GM23338 (cell line): ENCODE measurements around the gene FGF9. TPM values are rescaled to one million over a fixed set of nuclear protein-coding genes. Genes with fewer than 3 reads are reported as not detected.

Source experiments
- ATAC-seq: fragments of 200-7000 bp; cut with Tn5 transposase; 3 replicates; pipeline ENCODE4 v1.9.1; 2020
- DNase-seq: peaks from one replicate; pipeline ENCODE4 v3.0.0-alpha.2; 2015; ENCODE audit warnings: low spot score
- H2AFZ ChIP-seq: fragments of 200-600 bp; sonication (generic); 2 replicates; pipeline ENCODE4 v1.8.0; 2016; ENCODE audit warnings: antibody characterized with exemption, mild to moderate bottlenecking, moderate library complexity
- H3F3A ChIP-seq: fragments of 200-600 bp; sonication (generic); replicated peaks from 2 replicates; pipeline ENCODE4 v1.8.0; 2017; ENCODE audit warnings: antibody characterized with exemption, mixed run types, low read depth
- H3K27ac ChIP-seq: fragments of 200-600 bp; sonication (generic); 2 replicates; pipeline ENCODE4 v1.6.1; 2016; ENCODE audit warnings: low read depth
- H3K27me3 ChIP-seq: fragments of 200-600 bp; sonication (generic); 2 replicates; pipeline ENCODE4 v1.8.0; 2016; ENCODE audit warnings: mild to moderate bottlenecking, mixed run types, moderate library complexity; ENCODE audit not compliant: insufficient read depth
- H3K36me3 ChIP-seq: fragments of 200-600 bp; sonication (generic); 2 replicates; pipeline ENCODE4 v1.8.0; 2016; ENCODE audit warnings: mild to moderate bottlenecking; ENCODE audit not compliant: insufficient read depth
- H3K4me1 ChIP-seq: fragments of 200-600 bp; sonication (generic); 2 replicates; pipeline ENCODE4 v1.8.0; 2016; ENCODE audit warnings: mild to moderate bottlenecking, moderate library complexity; ENCODE audit not compliant: insufficient read depth
- H3K4me2 ChIP-seq: fragments of 200-600 bp; sonication (generic); 2 replicates; pipeline ENCODE4 v1.7.1; 2017; ENCODE audit warnings: mixed run types
- H3K4me3 ChIP-seq: fragments of 200-600 bp; sonication (generic); 2 replicates; pipeline ENCODE4 v1.6.1; 2016; ENCODE audit warnings: mixed run types
- H3K79me2 ChIP-seq: fragments of 200-600 bp; sonication (generic); replicated peaks from 2 replicates; pipeline ENCODE4 v1.8.0; 2017; ENCODE audit warnings: mild to moderate bottlenecking; ENCODE audit not compliant: insufficient read depth
- H3K9me2 ChIP-seq: fragments of 200-600 bp; sonication (generic); 2 replicates; pipeline ENCODE4 v1.8.0; 2017; ENCODE audit not compliant: insufficient read depth
- H4K20me1 ChIP-seq: fragments of 200-600 bp; sonication (generic); replicated peaks from 2 replicates; pipeline ENCODE4 v1.8.0; 2017; ENCODE audit warnings: mild to moderate bottlenecking; ENCODE audit not compliant: insufficient read depth
- H3K27ac Mint-ChIP-seq: 2 replicates; pipeline ENCODE4 v1.8.0; 2020; ENCODE audit warnings: inconsistent platforms, mild to moderate bottlenecking, moderate library complexity, mixed read lengths
- H3K27me3 Mint-ChIP-seq: 3 replicates; pipeline ENCODE4 v1.8.0; 2022; ENCODE audit warnings: low read depth, mild to moderate bottlenecking, moderate library complexity, mixed read lengths, inconsistent platforms; ENCODE audit not compliant: insufficient read depth, poor library complexity
- H3K36me3 Mint-ChIP-seq: 3 replicates; pipeline ENCODE4 v1.8.0; 2021; ENCODE audit warnings: low read depth, mild to moderate bottlenecking, inconsistent platforms, moderate library complexity, mixed read lengths
- H3K4me1 Mint-ChIP-seq: 3 replicates; pipeline ENCODE4 v1.8.0; 2020; ENCODE audit warnings: mild to moderate bottlenecking, inconsistent platforms, mixed read lengths
- H3K4me3 Mint-ChIP-seq: 3 replicates; pipeline ENCODE4 v1.8.0; 2021; ENCODE audit warnings: moderate library complexity, mild to moderate bottlenecking, inconsistent platforms, mixed read lengths
- H3K9me3 Mint-ChIP-seq: 3 replicates; pipeline ENCODE4 v1.8.0; 2020; ENCODE audit warnings: moderate library complexity, mild to moderate bottlenecking, inconsistent platforms, mixed read lengths
- CREB1 ChIP-seq: fragments of 250-450 bp; sonication (Bioruptor Pico); IDR thresholded peaks from 2 replicates; pipeline ENCODE4 v1.5.0; 2020; ENCODE audit warnings: low read depth, mild to moderate bottlenecking, moderate library complexity
- CTCF ChIP-seq, 2 experiments: fragments of 200-600 bp in 1 of 2; sonication (generic) in 1 of 2; conservative IDR thresholded peaks; 2 replicates each; pipeline versions ENCODE4 v1.5.1 to v1.6.1; 2016 to 2017; ENCODE audit warnings: antibody characterized with exemption in 2 of 2, low read depth in 2 of 2, mild to moderate bottlenecking in 2 of 2, moderate library complexity in 1 of 2
- ETS1 ChIP-seq: IDR thresholded peaks from 2 replicates; pipeline ENCODE4 v1.6.1; 2016; ENCODE audit warnings: antibody characterized with exemption
- EZH2 ChIP-seq: fragments of 200-600 bp; sonication (generic); IDR thresholded peaks from one replicate; pipeline ENCODE4 v1.8.0; 2017; ENCODE audit warnings: antibody characterized with exemption, mild to moderate bottlenecking, low read depth; ENCODE audit not compliant: unreplicated experiment
- EZH2phosphoT487 ChIP-seq: fragments of 200-600 bp; sonication (generic); IDR thresholded peaks from one replicate; pipeline ENCODE4 v1.8.1; 2018; ENCODE audit warnings: antibody characterized with exemption; ENCODE audit not compliant: unreplicated experiment
- JUNB ChIP-seq: IDR thresholded peaks from one replicate; pipeline ENCODE4 v1.6.1; 2016; ENCODE audit warnings: antibody characterized with exemption; ENCODE audit not compliant: unreplicated experiment
- NANOG ChIP-seq: IDR thresholded peaks from 2 replicates; pipeline ENCODE4 v1.6.1; 2016; ENCODE audit warnings: antibody characterized with exemption, borderline replicate concordance
- POLR2AphosphoS5 ChIP-seq: IDR thresholded peaks from 2 replicates; pipeline ENCODE4 v1.6.1; 2016; ENCODE audit warnings: antibody characterized with exemption, low read depth
- REST ChIP-seq: IDR thresholded peaks from one replicate; pipeline ENCODE4 v1.6.1; 2018; ENCODE audit warnings: antibody characterized with exemption; ENCODE audit not compliant: unreplicated experiment
- STAT1 ChIP-seq: IDR thresholded peaks from one replicate; pipeline ENCODE4 v1.6.1; 2016; ENCODE audit warnings: antibody characterized with exemption; ENCODE audit not compliant: unreplicated experiment
- ZNF114 ChIP-seq: fragments of 250-450 bp; sonication (Bioruptor Pico); IDR thresholded peaks from 2 replicates; pipeline ENCODE4 v1.5.0; 2020; ENCODE audit warnings: mild to moderate bottlenecking, moderate library complexity
- ZNF331 ChIP-seq: fragments of 250-450 bp; sonication (Bioruptor Pico); IDR thresholded peaks from 2 replicates; pipeline ENCODE4 v1.5.0; 2020; ENCODE audit warnings: low read depth, mild to moderate bottlenecking, moderate library complexity
- polyA plus RNA-seq: library from polyadenylated mRNA; unstranded; fragments of >200 nt; fragmentation: Nextera tagmentation; extraction: Ambion mirVana; gene quantifications from 2 replicates; pipeline ENCODE4 v1.2.1, GENCODE V29; 2016
- total RNA-seq: library from RNA; depleted of rRNA; stranded (reverse); fragments of >200 nt; shearing (Covaris generic); gene quantifications from 2 replicates; pipeline ENCODE4 v1.2.3, GENCODE V29; 2014

Gene FGF9
- total and polyA plus RNA-seq, 2 experiments from 2014 or later, result 0.27 TPM; not detected in 1

GRCh38 chr13:21734961-21735360 lies 64.1 kb downstream of the FGF9 start:
- TF ChIP-seq CREB1 (CRISPR knock-in tag) (no peak), POLR2AphosphoS5 (no peak)
- peaks cover 8% of the 10 kb centered on the region; the same call in 1 of the 2 replicates for H3K9me2 ChIP-seq
- Mint-ChIP-seq H3K9me3 (peaks cover 3% of the 10 kb centered on the region; the same call in 2 of the 3 replicates), H3K27me3 (no peaks in the 10 kb centered on the region), H3K36me3 (no peaks in the 10 kb centered on the region), H3K4me1 (peaks cover 4% of the 10 kb centered on the region), H3K4me3 (no peak overlapping the region), H3K27ac (no peak overlapping the region)
- DNase-seq, result no peak
- no peak overlapping the region for H3K4me2 ChIP-seq
- H3K4me3 ChIP-seq, result no peak overlapping the region
- no peak overlapping the region for H3K27ac ChIP-seq
- no peaks in the 10 kb centered on the region for H3K27me3 ChIP-seq
- H3K4me1 ChIP-seq, result peaks cover 11% of the 10 kb centered on the region; the same call in 1 of the 2 replicates
- ATAC-seq, result no peak
- no peaks in the 10 kb centered on the region for H3K79me2 ChIP-seq
- H3F3A ChIP-seq, result no peaks in the 10 kb centered on the region
- H4K20me1 ChIP-seq, result no peaks in the 10 kb centered on the region
- no peaks in the 10 kb centered on the region for H3K36me3 ChIP-seq
- no peak overlapping the region for H2AFZ ChIP-seq

GRCh38 chr13:21735701-21736401 lies 65.0 kb downstream of the FGF9 start:
- peak overlapping the region; percentile 63 for H2AFZ ChIP-seq
- H3K27ac Mint-ChIP-seq, result no peak overlapping the region
- peaks cover 11% of the 10 kb centered on the region; the same call in 1 of the 2 replicates for H3K4me1 ChIP-seq
- no peaks in the 10 kb centered on the region for H3K36me3 ChIP-seq
- H3K4me3 ChIP-seq, result no peak overlapping the region
- H4K20me1 ChIP-seq, result no peaks in the 10 kb centered on the region
- H3K36me3 Mint-ChIP-seq, result no peaks in the 10 kb centered on the region
- H3K27me3 Mint-ChIP-seq, result no peaks in the 10 kb centered on the region
- H3K4me1 Mint-ChIP-seq, result peaks cover 4% of the 10 kb centered on the region
- no peak overlapping the region for H3K4me2 ChIP-seq
- H3K79me2 ChIP-seq, result no peaks in the 10 kb centered on the region
- H3K9me2 ChIP-seq, result peaks cover 3% of the 10 kb centered on the region; the same call in 1 of the 2 replicates
- ATAC-seq (peak; percentile 53), DNase-seq (peak; percentile 12)
- no peak overlapping the region for H3K4me3 Mint-ChIP-seq
- H3K9me3 Mint-ChIP-seq, result peaks cover 3% of the 10 kb centered on the region; the same call in 2 of the 3 replicates
- no peak overlapping the region for H3K27ac ChIP-seq
- H3F3A ChIP-seq, result no peaks in the 10 kb centered on the region
- H3K27me3 ChIP-seq, result no peaks in the 10 kb centered on the region
- no peak for TF ChIP-seq EZH2phosphoT487
- no peak for TF ChIP-seq ZNF114
- no peak for TF ChIP-seq ETS1
- TF ChIP-seq STAT1, result no peak
- no peak for TF ChIP-seq ZNF331 (CRISPR knock-in tag)
- no peak for TF ChIP-seq POLR2AphosphoS5
- no peak for TF ChIP-seq CREB1 (CRISPR knock-in tag)
- no peak for TF ChIP-seq REST
- no peak for TF ChIP-seq NANOG
- no peak for TF ChIP-seq CTCF (conservative IDR thresholded peaks at IDR 0.05; ENCODE audit: low read depth in 2 of 2)
- TF ChIP-seq JUNB, result no peak
- no peak for TF ChIP-seq EZH2
